AG09319 (cell line): Measurements from ENCODE around the gene MTM1.

ENCODE experiments used
- DNase-seq: peaks from one replicate; pipeline ENCODE4 v3.0.0-alpha.2; 2010; ENCODE audit warnings: low read depth; ENCODE audit errors: extremely low read depth
- CTCF ChIP-seq: IDR thresholded peaks from 2 replicates; pipeline ENCODE4 v1.5.1; 2011; ENCODE audit warnings: low read depth, mild to moderate bottlenecking, inconsistent platforms, low read length, moderate library complexity

Gene MTM1

DNA sequence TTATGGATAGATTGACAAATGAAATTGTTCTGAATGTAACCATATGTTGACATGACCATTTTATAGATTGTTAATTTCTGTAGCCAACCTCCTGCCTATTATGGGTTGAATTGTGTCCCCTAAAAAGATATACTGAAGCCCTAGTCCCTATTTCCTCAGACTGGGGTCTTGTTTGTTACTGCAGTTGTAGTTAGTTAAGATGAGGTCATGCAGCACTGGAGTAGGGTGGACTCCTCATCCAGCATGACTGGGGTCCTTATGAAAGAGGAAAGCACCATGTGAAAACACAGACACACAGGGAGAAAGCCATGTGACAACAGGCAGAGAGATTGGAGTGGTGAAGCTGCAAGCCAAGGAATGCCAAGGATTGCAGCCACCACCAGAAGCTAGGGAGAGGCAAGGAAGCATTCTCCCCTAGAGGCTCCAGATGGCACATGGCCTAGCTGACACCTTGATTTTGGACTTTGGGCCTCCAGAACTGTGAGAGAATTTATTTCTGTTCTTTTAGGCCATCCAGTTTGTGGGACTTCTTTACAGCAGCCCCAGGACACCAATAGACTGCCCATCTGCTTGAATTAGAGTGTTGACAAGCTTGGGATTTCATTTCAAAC lies 14.0 kb downstream of the MTM1 start:
- no peak for DNase-seq
- TF ChIP-seq CTCF, result no peak

GRCh38 chrX:150587585-150588503 lies 19.4 kb downstream of the MTM1 start:
- TF ChIP-seq CTCF, result peak; percentile 62
- DNase-seq, result no peak

DNA sequence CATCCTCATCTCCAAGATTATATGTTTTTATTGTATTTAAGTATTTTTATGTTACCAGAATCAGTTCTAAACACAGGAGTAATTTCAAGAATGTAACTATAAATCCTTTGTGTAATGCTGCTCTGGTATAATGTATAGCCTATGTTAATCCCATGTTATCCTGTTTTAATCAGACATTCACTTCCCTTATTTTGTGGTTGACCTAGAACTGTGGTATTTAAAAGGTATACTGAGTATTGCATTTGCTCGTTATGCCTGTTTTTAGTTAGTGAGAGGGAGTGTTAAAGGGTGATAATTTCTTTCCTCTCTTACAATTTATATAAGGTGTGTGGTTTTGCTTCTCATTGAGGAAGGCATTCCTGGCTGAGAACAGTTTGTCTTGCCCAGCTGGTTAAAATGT lies 26.2 kb downstream of the MTM1 start:
- DNase-seq, result no peak
- no peak for TF ChIP-seq CTCF

DNA sequence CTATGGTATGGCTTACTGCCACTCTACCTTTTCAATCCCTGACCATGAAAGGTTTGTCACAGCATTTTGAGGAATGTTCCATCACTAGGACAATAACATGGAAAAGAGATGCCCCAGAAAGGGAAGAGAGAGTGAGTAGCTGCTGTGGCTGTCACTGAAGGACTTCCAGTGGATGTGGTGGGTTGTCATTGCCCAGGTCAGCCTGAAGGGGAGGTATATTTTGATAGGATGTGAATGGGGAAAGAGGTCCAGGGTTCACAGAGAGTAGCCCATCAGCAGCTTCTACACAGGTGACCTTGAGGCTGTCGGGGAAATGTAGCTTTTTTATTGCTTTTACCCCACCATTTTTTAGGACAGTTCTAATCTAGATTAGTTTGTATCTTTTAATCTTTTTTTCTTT lies 30.8 kb downstream of the MTM1 start:
- DNase-seq, result no peak
- TF ChIP-seq CTCF, result no peak

GRCh38 chrX:150602296-150602695 lies 33.9 kb downstream of the MTM1 start:
- DNase-seq, result no peak
- TF ChIP-seq CTCF, result no peak

DNA sequence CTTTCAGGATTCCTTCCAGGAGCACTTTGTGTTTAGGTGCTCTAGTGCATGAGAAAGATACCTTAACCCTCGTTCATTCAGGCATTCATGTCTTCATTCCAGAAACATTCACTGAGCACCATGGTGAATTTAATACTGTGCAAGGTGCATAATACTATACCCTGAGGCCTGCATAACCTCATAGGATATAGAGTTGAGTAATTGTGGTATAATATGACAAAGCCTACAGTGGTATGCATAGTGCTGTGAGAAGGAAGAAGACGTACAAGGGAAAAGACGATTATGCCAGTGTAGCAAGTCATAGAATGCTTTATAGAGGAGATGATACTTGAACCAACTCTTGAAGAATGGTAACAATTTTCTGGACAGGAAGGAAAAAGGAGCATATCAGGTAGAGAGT lies 34.3 kb downstream of the MTM1 start:
- no peak for TF ChIP-seq CTCF
- no peak for DNase-seq

DNA sequence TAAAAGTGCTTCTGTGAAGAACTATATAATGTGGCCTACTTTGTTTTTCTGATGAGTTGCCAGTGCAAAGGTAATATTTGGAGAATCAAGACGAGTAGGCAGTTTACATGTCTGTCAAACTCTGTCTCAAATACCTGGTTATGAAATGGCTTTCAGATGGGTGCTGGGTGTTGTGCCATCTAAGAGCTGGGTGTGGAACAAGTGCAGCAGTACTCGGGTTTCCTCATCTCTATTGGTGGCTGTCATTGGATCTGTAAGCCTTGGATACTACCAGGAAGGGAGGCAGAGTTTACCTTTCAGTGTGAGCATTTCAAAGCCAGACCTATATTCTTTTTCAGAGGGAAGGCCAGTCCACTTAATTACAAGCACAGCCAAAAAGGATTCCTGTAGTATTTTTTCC lies 37.2 kb downstream of the MTM1 start:
- no peak for DNase-seq
- TF ChIP-seq CTCF, result no peak
